Endometrial microvascular endothelial cells (primary cell): ENCODE measurements around the gene BOC. TPM values are rescaled to one million over a fixed set of nuclear protein-coding genes. Genes with fewer than 3 reads are reported as not detected.

Experiments
- in situ Hi-C: cut with HindIII; loops from 2 replicates; pipeline ENCODE4 v1.10.0; 2017; ENCODE audit warnings: low sequenced_read_pairs, low pct_unique_long_range_greater_than_20kb; ENCODE audit errors: inconsistent ontology term
- total RNA-seq: library from RNA; depleted of rRNA; stranded (reverse); fragments of >200 nt; gene quantifications from one replicate; pipeline ENCODE4 v1.2.3, GENCODE V29; 2015; ENCODE audit errors: inconsistent ontology term

Gene BOC
- total RNA-seq, 1 donor from 2014 or later = 16.4 TPM

DNA sequence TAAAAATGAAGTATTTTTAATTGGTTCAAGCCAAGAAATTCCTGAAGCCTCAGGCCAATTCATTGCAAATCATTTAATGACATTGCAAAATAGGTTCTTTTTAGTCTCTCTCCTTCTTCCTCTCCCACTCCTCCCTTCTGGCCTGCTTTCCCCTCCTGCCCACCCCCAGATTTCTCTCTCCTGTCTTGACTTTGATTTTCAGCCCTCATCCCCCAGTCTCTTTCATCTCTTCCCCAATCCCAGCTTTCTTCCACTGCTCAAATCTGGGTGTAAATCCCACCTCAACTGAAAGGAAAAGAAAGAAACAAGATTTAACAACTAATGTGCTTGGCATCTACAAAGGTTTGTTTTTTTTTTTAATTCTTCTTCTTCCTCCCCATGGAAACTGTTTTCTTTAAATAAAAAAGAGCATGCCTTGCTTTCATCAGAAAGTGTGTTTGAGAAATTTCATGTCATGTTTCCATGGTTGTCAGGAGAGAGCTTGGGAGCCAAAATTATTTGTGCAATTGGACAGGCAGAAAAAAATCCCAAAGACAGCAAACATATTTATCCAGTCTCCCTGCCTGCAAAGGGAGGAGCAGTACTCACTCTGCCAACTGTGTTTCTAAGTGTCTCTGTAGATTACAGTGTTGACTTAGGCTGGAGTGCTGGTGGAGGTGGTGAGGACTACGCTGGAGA, 50.4 kb downstream of the BOC start:
- in situ Hi-C loops = no loop called here

DNA sequence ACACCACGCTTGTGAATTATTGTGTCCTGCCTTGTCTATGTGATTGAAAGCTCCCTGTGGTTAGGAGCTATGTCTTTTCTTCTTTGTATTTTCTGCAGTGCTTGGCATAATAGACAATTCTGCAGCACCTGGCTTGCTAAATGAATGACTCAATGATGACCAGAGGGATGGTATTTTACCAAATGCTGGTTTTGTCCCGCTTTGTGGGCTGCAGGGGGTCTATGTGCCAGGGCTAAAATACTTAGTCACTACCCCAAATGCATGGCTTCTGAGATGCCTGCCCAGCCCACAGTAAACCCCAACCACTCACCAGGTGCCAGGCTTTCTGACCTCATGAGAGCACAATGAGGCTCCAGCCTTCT, 50.9 kb downstream of the BOC start:
- in situ Hi-C loops = no loop called here

DNA sequence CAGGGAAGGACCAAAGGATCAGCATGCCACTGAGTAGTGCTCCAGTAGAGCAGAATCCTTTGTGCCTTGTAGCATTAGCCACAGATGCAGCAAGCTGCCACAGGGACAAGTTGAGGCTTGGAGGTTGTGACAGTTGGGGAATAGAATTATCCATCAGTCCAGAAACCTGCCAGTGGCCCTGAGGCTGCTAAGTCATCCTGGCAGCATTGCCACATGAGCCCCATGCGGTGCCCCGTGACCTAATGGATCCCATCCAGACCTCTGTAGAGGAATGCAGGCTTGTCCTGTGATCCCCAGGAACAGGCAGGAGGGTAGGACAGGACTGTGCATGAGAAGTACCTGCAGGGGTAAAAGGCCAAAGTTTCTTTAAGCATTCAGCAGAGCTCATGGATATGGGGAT, 51.7 kb downstream of the BOC start:
- in situ Hi-C loops = no loop called here

DNA sequence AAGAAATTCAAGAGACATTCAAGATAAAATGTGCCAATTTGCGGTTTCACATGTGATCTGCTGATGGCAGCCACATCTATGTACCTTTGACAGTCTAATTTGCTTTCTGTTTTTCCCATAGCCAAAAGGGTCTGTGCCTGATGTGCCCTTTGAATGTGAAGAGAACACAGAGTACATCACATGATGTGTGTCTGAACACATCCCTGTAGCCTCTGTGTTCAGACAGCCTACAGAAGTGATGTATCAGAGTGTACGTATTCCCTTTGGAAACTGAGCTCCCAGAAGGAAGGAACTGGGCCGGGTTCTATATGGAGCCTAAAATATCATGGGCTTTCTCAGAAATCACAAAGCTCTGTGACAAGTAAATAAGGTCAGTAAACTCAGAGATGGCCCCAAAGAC, 52.4 kb downstream of the BOC start:
- in situ Hi-C loops = no loop called here

DNA sequence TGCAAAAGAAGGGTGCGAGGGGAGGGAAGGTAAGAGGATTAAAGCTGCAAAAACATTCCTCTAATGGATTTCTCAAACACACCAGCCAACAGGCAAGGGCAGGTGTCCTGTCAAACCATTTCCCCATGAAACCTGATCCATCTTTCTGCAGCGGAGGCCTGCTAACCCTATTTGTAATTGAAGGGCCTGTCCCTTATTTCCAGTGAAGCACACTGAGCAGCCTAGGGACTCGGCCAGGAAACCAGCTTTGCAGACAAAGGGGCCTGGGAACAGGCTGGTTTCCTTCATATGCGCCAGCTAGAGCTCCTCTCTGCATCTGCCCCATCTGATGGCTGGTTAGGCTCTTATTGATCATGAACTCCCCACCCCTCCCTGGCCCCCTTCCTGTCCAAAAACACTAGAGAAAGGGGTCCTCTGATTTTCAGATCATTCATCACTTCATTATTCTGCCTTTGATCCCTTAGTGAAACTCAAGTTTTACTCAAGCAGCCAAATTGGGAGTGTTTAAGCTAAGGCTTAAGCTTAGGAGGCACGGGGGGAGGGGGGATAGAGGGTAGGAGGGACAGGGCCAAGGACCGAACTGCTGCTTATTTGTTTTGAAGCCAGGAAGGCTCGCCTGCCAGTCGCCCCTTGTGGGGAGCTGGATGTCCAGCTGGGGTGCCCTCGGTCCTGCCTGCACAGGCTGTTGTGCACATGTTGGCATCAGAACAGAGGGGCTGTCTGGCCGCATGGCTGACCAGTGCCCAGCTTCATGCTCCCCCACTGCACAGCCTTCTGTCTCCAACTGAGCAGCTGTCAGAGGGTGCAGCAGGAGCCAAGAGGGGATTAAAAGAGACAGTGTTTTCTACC, 53.1 kb downstream of the BOC start:
- in situ Hi-C loops = no loop called here

DNA sequence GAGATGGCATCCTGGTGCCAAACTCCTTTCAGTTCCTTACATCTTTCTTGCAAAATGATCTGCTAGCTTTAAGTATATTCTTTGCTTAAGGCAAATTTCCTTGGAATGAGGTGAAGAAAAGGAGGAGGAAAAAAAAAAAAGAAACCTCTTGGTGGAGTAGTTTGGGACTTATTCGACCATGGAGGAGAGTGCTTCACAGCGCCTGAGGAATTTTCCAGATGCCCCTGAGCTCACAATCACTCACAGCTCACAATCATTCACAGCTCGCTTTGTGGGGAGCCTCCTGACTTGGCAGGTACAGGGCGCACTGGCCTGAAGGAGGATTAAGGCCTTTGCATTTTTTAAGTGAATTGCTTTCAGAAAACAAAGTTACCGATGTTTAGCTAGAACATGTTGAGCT, 53.9 kb downstream of the BOC start:
- in situ Hi-C loops = no loop called here

DNA sequence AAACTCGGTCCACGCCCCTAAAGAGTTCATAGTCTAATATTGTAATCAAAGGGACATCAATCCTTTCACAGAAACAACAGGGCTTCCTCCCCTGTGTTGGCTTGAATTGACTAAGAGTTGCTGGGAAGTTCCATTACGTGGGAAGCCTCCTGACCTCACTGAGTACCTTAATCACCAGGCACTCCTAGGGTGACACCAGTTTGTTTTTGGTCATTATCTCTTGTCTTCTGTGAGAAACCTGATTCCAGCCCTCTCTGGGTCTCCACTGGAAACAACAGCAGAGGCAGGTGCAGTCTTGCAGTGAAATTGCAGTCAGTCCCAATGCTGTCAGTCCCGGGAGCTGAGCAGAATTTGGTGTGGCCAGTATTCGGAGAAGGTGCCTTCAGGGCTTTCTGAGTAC, 55.4 kb downstream of the BOC start:
- in situ Hi-C loops = no loop called here

DNA sequence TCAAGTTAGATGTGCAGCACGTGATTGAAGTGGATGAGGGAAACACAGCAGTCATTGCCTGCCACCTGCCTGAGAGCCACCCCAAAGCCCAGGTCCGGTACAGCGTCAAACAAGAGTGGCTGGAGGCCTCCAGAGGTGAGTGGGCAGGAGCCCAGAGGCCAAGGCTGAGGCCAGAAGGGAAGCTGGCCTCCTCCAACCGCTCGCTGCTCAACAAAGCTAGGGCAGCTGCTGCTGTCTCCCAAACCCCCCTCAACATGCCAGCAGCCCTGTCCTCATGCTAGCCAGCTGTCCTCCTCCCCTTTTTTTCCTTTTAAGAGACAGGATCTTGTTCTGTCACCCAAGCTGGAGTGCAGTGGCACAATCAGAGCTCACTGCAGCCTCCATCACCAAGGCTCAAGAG, 57.0 kb downstream of the BOC start:
- in situ Hi-C loops = no loop called here

DNA sequence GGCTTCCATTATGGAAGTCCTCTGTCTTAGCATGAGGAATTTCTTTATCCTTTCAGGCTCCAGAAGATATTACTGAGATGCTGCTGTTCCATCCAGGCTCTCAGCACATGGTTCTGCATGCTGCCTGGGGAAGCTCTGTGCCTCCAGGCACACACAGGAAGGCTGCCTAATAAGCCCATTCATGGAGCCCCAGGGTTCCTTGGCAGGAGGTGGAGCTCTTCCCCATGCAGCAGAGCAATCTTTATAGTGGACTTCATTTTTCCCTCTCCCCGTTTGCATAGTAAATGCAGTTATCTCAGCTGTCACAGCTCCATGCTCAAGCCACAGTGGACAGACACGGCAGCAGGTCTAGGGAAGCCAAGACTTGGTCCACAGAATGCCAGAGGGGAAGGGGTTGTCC, 57.6 kb downstream of the BOC start:
- in situ Hi-C loops = no loop called here

DNA sequence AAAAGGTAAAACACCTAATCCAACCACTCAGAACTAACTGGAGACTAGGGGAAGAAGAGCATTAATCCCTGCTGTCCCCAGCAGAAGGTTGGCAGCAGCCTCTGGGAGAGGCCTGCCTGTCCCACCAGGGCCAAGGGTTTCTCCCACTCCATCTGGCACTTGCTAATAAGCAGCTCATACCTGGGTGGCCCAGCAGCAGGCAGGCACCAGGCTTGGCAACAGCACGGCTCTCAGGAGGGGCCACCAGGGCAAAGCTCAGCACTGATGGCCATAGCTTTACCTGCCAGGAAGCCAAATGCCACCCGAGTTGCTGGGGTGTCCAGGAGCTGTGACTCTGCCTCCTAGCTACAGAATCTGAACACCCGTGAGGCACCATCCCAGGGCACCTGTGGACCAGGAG, 58.3 kb downstream of the BOC start:
- in situ Hi-C loops = no loop called here

DNA sequence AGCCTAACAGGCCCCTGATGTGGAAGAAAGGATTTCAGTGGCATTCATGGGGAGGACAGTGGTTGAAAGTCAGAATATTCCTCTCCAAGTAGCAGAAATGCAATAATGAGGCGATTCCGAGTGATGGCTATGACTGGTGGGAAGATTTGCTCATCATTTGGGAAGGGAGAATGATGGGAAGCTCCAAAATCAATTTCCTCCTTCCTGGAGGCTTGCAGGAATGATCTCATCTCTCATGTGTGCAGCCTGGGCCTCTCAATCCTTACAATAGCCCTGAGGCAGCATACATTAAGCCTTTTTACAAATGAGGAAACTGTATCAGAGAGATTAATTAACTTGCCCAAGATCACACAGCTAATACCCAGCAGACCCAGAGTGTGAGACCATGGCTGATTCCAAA, 58.7 kb downstream of the BOC start:
- in situ Hi-C loops = no loop called here

DNA sequence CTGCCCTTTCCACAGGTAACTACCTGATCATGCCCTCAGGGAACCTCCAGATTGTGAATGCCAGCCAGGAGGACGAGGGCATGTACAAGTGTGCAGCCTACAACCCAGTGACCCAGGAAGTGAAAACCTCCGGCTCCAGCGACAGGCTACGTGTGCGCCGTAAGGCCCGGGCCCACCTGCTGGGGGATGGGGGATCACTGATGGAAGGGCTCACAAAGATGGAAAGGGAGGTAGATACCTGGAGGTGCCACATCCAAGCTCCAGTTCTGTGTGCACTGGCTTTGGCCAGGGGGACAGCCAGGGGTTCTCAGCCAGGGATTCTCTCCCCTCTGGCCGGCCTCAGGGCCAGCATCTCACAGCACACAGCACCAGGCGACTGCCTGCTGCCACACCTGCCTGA, 59.4 kb downstream of the BOC start:
- in situ Hi-C loops = no loop called here

DNA sequence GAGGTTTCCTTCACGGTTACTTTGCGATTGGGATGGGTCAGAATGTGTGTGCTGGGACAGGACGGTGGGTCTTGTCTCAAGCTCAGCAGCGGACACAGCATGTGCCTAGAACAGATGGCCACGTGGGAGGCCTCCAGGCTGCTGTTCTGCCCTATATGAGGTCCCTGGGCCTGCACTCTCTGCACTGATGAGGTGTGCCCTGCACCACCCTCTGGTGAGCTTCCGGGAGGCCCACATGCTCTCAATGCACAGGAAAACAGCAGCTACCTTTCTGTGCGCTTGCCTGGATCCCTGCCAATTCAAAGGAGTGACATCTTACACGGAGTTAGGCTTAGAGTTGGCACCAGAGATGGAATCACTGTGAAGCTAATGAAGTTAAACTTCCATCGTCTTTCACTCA, 59.8 kb downstream of the BOC start:
- in situ Hi-C loops = no loop called here

DNA sequence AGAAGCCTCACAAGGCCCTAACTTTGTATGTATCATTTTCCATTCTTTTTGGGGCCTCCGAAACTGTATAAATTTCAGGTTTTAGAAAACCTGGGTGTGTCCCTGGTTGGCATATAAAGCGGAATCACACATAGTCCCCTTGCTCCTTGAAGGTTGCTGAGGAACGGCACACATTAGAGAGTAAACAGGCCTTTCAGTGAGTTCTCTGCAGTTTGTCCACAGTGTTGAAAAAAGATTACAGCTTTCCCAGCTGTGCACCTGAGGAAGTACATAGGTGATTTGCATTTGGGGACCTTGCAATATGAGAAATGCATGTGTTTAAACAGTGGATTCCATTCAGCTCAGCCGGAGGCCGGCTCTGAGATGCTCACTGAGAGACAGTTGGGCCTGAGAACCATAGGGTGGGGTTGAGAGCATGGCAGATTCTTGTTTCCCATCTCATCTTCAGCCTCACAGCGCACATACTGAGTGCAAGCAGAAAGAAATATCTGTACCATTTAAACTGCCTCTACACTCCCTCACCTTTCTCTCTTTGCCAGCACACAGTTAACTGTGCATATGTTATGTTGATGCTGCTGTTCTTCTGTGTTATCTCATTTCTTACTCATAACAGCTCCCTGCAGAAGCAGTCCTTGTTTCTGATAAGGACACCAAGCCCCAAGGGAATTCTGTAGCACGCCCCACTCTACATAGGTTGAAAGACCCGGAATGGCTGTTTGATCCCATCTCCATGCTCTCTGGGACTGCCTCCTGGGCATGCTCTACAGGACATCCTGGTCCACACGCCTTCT, 60.4 kb downstream of the BOC start:
- in situ Hi-C loops = no loop called here

DNA sequence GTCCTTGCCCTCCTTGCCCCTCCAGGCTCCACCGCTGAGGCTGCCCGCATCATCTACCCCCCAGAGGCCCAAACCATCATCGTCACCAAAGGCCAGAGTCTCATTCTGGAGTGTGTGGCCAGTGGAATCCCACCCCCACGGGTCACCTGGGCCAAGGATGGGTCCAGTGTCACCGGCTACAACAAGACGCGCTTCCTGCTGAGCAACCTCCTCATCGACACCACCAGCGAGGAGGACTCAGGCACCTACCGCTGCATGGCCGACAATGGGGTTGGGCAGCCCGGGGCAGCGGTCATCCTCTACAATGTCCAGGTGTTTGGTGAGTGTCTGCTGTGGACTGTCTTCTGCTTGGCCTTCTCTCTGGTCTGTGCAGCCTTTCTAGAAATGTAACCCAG, 61.0 kb downstream of the BOC start:
- in situ Hi-C loops = no loop called here

DNA sequence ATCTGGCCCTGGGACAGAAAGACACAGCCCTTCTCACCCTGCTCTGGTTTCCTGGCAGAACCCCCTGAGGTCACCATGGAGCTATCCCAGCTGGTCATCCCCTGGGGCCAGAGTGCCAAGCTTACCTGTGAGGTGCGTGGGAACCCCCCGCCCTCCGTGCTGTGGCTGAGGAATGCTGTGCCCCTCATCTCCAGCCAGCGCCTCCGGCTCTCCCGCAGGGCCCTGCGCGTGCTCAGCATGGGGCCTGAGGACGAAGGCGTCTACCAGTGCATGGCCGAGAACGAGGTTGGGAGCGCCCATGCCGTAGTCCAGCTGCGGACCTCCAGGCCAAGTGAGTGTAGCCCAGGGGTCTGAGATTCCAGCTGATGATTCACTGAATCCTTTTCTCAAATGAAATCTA, 61.7 kb downstream of the BOC start:
- in situ Hi-C loops = no loop called here

DNA sequence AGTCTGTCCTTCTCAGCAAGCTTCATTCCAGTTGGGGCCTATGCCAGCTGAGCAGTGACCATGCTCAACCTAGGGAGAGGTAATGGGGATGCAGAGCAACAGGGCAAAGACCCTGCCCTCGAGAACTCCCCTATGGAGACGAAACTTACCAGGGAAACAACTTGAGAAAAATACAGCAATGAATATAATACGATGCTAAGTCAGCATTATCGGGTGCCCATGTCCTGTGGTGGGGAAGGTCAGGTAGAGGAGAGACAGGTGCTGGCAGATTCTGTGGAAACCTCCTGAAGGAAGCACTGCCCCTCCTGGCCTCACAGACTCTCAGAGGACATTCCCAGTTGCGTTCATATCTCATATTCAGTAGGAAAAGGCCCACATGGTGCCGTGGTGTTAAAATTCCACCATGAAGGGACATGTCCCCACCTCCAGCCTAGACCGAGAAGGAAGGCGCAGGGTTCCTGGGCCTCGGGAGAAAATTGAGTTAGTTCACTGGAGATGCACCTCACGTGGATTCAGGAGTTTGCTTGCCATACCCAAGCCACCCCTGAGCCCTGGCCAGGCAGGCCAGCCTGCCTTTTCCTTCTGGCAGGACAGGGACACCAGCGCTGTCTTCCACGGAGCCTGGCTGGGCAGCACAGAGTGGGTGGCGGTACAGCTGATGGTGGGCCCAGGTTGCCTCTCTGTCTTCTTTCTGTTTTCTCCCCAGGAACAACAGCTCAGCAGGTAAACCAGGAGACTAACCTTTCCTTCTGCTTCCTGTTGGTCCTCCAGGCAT, 62.4 kb downstream of the BOC start:
- in situ Hi-C loops = no loop called here

DNA sequence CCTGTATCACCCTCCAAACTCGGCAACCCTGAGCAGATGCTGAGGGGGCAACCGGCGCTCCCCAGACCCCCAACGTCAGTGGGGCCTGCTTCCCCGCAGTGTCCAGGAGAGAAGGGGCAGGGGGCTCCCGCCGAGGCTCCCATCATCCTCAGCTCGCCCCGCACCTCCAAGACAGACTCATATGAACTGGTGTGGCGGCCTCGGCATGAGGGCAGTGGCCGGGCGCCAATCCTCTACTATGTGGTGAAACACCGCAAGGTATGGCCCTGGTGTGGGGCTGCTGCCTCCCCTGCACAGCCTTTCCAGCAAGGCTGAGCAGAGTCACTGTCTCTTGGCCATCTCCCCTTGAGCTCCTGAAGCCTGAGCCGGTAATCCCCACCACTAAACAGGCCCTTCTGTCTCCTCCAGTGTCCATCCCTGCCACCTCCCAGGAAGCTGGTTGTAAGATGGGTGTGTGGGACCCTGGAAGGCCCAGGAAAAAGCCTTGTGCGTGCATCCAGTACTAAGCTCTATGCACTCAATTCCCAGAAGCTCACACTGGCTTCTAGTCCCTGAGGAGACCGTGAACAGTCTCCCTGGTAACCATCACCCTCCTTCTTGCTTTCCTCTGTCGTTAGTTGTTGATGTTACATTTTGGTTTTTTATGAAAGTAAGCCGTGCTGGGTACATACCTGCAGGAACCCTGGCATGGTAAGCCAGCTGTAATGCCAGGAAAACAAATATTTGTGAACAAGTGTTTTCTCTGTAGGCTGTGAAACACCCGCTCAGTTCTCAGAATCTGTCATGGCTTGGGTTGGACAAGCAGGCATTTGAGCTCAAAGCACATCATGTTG, 63.3 kb downstream of the BOC start:
- in situ Hi-C loops = no loop called here

DNA sequence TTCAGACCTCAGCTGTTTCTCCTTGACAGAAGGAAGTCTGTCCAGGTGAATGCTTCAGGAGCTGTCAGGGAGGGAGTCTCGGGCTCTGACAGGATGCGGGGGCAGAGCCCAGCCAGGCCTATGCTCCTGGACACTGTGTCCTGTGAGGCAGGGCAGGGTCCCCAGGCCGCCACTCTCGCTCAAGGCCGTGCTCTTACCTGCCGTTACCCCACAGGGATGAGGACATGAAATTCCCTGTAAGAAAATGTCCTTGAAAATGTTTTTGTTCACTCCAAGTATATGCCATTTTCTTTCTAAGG, 63.9 kb downstream of the BOC start:
- in situ Hi-C loops = no loop called here
